NCI-H2081 treated with DMSO at 0.1 percent for 48 hours (cell line): ENCODE results near the gene KRTAP10-9.

Experiments used
- DNase-seq: peaks from one replicate; lab custom pipeline; 2025; lab: John Stamatoyannopoulos, UW

Gene KRTAP10-9

DNA sequence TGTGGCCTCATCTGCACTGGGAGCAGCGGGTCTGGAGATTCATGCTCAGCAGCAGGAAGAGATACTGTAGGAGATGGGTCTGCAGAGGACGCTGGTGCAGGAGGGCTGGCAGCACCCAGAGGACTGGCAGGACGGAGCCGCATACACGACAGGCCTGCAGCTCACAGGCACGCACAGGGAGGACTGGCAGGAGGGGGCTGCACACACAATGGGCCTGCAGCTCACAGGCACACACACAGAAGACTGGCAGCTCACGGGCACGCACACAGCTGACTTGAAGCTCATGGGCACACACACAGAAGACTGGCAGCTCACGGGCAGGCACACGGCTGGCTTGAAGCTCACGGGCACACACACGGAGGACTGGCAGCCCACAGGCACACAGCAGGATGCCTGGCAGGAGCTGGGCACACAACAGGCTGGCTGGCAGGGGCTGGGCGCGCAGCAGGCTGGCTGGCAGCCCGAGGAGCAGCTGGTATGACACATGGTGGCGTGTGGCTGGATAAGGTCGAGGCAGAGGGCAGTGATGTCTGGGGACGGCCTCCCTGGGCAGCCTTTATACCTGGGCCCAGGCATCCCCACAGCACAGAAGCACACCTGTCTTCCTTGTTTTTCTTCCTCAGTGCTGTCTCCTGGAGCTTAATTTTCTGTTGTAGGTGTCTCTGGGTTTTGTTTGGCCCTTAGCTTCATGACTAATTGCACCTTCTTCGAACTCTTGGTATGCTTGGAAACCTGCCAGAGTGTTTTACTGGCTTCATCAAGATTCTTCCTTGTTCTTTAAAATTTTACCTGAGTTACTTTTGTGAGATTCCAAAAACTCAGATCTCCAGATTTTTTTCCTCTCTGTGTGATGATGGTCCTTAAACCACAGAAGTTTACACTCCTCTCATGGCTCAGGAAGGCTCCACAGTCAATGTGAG, 39.8 kb downstream of the KRTAP10-9 start, which contains the start of gene KRTAP12-2:
Gene KRTAP12-2, minus strand, starts transcription at position 527 of the 920 bp plus-strand sequence. Its CDS starts 41 bp downstream, at position 486.
- DNase-seq, result peak; percentile 1

DNA sequence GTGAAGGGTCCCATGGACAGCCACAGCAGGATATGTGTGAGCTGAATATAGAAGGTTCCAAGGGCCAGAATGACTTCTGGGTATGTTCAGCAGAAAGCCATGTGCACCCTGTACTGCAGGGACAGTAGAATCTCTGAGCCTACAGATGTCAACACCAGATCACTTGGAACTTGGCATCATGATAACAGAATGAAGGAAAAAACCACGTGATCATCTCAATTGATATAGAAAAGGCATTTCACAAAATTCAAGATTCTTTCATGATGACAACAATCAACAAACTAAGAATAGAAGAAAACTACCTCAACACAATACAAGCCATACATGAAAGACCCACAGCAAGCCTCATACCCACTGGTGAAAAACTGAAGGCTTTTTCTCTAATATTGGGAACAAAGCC, 40.7 kb downstream of the KRTAP10-9 start:
- DNase-seq, result no peak

DNA sequence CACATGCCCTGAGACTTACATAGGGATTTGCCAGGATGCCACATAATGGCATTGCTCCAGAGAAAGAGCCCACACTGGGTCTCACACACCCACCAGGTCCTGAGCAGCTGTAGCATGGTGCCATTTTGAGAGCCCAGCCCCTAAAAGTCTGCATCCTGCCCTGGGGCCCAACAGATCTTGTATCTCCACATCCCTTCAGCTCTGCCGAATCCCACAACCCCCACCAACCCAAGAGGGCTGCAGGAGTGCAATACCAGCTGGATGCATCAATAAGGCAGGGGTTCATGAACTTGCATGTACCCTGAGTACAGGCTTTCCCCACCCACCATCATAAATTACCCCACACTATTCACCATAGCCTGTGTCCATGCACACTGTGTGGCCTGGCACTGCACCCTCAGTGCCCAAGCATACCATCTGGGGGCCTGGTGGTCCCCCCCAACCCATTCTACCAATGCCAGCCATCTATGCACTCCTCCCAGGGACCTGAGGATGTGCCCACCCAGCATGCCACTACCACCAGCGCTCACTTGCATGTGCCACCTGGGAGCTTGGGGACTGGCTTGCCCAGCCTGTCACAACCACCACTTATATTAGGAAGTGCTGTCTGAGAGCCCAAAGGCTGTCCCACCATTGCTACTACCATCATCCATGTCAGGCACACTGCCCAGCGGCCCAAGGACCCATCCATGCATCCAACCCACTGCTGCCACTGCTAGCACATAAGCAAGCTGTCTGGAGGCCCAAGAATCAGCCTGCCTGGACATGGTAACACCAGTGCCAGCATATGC, 43.9 kb downstream of the KRTAP10-9 start:
- DNase-seq, result no peak

DNA sequence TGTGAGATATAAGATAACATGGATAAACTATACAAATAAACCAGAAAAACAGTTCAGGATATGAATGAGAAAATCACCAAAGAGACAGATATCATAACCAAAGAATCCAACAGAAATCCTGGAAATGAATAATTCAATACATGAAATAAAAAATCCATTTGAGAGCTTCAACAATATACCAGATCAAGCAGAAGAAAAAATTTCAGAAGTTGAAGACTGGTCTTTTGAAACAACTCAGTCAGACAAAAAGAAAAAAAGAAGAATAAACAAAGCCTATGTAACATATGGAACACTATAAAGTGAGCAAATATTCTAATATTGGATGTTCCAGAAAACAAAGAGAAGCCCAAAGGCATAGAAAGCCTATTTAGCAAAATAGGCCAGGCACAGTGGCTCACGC, 45.0 kb downstream of the KRTAP10-9 start:
- no peak for DNase-seq

DNA sequence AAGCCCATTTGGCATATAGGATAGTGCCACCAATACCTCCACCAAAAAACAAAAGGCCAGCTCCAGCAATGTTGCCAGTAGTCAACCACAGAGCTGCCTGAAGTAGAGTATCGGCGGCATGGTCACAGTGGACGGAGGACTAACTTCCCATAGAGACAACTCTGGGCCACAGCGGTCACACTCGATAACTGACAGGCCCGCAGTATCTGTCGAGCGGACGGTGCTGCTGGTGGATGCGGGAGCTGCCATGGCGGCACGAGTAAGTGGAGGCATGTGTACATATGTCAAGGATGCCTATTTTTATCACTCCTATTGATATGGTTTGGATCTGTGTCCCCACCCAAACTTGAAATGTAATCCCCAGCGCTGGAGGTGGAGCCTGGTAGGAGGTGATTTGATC, 51.0 kb downstream of the KRTAP10-9 start:
- no peak for DNase-seq
